GM18873 (cell line): Measurements from ENCODE around the gene TMEM132C.

Experiments
- ATAC-seq: cut with Tn5 transposase; IDR thresholded peaks from one replicate; pipeline ENCODE4 v1.9.1; 2021; ENCODE audit warnings: mild to moderate bottlenecking, moderate library complexity, moderate number of reproducible peaks; ENCODE audit not compliant: unreplicated experiment, low FRiP score

TMEM132C gene

DNA sequence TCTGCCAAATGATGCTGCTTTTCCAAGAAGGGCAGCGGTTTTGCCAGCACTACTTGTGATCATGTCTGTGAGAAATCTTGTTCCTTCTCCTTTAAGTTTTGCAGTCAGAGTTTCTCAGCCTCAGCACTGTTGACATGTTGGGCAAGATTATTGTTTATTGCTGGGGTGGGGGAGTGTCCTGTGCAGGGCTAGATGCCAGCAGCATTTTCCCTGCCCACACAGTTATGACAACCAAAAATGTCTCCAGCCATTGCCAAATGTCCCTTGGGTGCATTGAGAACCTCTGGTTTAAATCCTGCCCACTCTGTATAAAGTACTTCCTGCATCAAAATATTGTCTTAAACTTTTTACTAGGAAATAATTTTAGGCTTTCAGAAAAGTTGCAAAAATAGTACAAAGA lies 20.0 kb downstream of the TMEM132C start:
- ATAC-seq: no peak

GRCh38 chr12:128288357-128288756 lies 21.4 kb downstream of the TMEM132C start:
- ATAC-seq: no peak

- no peak for ATAC-seq
These were observed 21.9 kb downstream of the TMEM132C start for GRCh38 chr12:128288896-128289295.

- ATAC-seq: no peak
These were observed 24.0 kb downstream of the TMEM132C start for GRCh38 chr12:128290938-128291337.

GRCh38 chr12:128298091-128298748 lies 31.2 kb downstream of the TMEM132C start:
- no peak for ATAC-seq

DNA sequence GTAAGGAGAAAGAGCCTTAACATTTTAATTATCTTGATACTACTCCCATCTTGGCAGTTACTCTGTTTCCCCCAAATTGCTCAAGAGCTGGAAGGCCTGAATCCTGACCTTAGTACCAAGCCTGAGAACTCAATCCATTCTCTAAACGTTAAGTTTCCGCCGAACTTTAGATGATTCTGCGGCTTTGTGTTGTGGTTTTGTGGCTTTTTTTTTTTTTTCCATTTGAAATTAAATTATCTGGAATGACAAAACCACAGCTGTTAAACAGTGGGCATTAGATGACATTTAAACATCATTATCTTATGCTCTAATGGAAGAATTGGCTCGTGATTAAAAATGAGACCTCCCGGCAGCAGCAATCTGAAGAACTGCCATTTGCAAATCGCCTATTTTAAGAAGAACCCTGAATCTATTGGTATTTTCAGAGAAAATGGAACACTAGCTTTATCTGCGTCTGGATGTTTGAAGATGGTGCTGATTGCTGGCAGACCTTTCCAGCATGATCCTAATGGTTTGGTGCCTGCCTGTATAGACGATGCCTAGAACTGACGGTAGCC lies 38.4 kb downstream of the TMEM132C start:
- no peak for ATAC-seq

DNA sequence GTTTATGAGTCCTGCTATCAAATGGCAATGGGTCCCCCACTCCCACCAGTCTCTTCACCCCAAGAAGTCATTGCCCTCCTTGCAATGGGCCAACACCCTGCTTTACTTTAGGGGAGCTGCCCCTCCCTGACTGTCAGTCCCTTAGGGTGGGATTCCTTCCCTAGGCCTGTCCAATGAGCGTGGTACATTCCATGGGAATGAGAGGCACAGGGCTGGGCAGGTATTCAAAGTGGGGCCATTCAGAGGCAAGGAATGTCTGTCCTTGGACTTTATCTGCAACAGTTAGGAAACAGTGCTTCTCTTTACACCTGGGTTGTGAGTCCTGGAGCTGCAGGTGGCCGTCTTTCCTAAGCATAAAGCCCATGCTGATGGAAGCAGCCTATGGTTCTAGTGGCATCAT lies 40.8 kb downstream of the TMEM132C start:
- no peak for ATAC-seq

DNA sequence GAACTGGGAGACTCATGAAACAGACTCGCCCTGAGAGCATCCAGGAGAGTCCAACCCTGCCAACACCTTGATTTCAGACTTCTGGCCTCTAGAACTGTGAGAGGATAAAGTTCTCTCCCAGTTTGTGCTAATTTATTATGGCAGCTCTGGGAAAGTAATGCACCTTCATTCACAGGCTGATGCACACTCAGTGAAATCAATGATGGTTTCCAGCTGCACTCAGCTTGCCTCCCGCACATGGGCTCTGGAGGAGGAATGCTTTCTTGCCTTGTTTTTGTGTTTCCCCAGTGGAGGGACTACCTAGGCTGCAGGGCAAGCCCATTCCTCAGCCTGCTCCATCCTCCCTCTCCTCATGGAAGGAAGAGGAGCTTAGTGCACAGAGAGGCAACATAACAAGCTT lies 45.7 kb downstream of the TMEM132C start:
- ATAC-seq: no peak

DNA sequence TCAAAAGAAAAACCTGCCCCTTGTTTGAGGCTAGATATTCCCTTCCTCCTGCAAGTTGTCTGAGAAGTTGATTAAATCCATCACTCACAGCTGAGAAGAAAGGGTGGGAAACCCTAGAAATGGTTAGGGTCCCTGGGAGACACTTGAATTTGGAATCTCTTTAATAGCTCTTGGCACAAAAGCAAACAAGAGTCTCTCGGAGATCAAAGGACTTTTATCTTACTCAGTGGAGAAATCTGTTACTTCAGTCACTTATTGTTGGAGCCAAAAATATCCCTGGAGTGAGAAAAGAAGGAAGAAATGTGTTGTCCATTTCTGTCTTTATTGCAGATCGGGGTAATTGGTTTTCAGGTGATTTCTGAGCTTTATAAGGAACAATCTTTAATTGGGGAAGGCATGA lies 47.0 kb downstream of the TMEM132C start:
- no peak for ATAC-seq

DNA sequence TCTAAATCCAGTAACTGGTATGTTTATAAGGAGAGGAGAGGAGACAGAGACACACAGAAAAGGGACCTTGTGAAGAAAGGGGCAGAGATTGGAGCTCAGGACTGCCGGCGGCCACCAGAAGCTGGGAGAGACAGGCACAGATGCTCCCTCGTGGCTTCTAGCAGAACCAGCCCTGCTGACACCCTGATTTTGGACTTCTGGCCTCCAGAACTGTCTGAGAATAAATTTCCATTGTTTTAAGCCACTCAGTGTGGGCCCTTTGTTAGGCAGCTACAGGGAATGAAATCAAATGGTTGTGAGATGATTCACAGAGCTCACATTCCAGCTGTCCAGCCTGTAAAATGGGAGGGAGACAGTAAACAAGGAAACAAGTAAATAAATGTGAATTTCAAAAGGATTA lies 47.6 kb downstream of the TMEM132C start:
- no peak for ATAC-seq

GRCh38 chr12:128316078-128316477 lies 49.1 kb downstream of the TMEM132C start:
- no peak for ATAC-seq

DNA sequence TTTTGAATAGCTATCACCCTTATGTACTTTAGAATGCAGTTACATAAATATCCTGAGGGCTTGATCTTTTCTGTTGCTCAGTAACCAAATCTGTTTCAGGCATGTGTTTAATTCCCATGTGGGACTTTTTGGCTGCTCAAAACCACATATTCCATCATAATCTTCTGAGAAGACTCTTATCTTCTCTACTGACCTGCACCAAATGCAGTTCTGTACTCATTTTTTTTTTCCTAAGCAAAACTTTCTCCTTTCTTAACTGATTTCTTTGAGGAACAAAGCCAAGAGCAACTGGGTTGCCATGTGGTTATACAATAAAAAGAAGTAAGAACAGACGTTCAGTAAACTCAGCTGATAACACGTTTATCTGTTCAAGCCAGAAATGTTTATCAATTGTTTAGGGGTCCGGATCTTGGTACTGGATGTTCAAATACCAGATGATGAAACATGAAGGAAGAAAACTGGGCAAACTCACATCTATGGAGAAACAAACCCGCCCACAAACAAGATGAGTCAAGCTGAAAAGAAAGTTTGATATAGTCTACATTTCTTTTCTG lies 50.1 kb downstream of the TMEM132C start:
- ATAC-seq: no peak

DNA sequence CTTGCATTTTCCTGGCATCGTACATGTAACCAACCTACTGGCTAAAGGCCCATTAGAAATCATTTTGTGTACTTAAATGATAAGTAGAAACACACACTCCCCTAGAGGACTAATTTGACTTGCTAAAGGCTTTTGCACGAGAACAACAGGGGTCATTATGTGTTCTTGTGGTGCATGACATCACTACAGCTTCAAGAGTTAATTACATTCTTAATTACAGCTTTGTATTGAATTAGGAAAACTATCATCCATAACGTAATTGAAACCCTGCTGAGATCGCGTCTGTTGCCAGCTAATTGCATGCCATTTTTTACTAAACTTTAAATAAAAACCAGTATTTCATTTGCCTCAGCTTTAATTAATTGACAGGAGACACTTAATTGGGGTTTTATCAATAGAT lies 51.4 kb downstream of the TMEM132C start:
- ATAC-seq: no peak

- no peak for ATAC-seq
These were observed 52.0 kb downstream of the TMEM132C start for GRCh38 chr12:128318946-128319345.

DNA sequence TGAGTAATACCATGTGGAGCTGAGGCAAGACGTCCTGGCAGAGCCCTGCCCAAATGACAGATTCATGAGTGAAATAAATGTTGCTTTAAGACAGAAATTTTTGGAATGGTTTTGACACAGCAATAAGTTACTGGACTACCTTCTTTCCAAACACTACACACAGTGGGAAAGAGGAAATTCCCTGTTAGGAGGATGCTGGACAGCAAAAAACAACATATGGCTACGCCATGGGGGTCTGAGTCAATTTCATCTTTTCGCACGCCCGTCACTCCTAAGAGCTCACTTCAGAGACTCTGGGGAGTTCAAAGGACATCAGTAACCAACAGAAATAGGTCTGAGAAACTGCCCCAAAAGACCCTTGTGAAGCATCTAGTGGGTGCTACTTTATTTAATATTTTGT lies 55.4 kb downstream of the TMEM132C start:
- no peak for ATAC-seq

DNA sequence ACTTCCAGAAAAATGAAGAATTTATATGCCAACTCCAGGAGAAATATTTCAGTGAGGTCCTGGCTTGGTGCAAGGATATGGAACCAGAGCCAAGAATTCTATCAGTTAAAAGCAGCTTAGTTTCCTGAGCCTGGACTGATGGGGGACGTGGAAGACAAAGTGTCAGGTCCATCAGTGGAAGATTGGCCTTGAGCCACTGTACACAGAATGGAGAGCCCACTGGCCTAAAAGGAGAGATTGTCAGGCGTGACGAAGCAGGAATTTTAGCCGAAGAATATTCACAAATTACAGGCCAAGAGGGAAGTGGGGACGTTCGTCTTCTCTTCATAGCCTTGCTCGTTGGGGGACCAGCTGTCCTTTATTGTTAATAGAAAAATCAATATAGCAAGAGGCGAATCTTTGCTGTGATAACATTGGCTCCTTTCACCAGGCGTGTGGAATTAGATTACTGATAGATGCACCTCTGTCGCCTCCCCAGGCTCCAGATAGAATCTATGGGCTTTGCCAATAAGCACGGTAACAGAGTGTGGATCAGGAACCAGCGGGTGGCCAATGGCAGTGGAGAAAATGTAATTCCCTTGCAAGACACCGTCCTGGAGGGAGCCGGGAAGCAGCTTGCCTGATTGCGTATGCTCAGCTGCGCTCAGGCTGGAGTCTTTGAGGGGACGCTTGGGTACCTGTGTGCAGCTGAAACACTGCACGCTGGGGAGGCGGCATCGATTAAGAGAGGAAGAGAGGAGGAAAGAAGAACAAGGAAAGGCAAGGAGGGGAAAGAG lies 56.4 kb downstream of the TMEM132C start:
- ATAC-seq: no peak

DNA sequence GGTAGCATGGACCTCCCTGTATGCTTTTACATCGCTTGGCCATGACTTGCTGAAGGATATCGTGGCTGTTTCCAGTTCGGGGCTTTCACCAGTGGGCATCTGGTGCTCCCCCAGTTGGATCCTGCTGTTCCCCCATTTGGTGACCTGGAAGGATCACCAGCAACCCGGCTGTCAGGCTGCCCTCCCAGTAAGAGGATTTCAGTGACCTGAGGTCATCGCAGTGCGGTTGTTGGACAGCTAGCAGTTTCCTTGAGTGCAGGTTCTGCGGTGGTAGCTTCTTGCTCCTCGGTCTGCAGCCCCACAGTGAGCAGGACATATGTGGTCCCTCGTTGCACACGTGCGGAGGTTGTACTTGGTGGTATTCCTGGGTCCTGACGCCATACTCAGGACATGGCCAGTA lies 58.7 kb downstream of the TMEM132C start:
- ATAC-seq: no peak

DNA sequence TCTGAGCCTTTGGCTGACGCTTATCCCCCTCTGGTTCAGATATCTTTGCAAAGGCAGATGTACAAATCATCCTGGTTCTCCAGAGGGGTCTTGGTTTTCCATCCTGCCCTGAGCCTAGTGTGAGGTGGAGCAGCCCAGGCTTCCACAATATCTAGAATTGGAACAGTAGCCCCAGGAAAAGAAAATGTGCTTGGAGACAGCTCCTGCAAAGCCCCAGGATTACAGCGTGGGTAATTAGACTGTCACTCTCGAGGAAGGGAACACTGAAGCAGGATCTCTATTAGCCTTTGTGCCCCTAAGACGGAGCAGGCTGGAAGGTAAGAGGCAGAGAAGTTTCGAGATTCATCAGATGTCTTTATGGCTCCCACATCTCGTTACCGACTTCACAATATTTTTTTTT lies 59.4 kb downstream of the TMEM132C start:
- no peak for ATAC-seq

GRCh38 chr12:128328961-128329360 lies 62.0 kb downstream of the TMEM132C start:
- ATAC-seq: no peak

GRCh38 chr12:128336204-128337070 lies 69.5 kb downstream of the TMEM132C start:
- ATAC-seq: no peak

DNA sequence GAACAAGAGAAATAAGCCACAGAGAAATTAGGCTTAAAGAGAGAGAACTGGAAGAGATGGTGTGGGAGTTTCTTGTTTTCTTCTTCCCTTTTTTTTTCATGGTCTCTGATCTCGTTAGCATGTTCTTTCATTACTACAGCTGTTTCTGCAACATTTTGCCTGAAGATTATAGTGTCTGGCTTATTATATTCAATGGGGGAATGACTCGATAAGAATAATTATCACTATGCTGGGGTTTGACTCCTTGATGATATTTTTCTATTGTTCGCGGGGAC lies 70.0 kb downstream of the TMEM132C start:
- no peak for ATAC-seq
